ENCODE results near the gene S1PR1.
"Not testable (repeated sequence)": the region's sequence is repeated elsewhere in the genome, so short reads cannot be mapped to it uniquely, and the experiment has no call there.

The S1PR1 gene

GRCh38 chr1:101220906-101221305 lies 15.9 kb upstream of the S1PR1 start:
- no peak for FAIRE-seq

GRCh38 chr1:101221945-101222429 lies 14.8 kb upstream of the S1PR1 start:
- FAIRE-seq = no peak

- no peak for FAIRE-seq
These were observed 9.0 kb upstream of the S1PR1 start for GRCh38 chr1:101227837-101228236.

- FAIRE-seq = no peak
These were observed 8.2 kb upstream of the S1PR1 start for GRCh38 chr1:101228424-101229134.

- not testable (repeated sequence) for FAIRE-seq
These were observed 4.6 kb upstream of the S1PR1 start for GRCh38 chr1:101232182-101232581.

- no peak for FAIRE-seq
These were observed 3.3 kb upstream of the S1PR1 start for GRCh38 chr1:101233495-101233894.

GRCh38 chr1:101235216-101235695 lies 1.6 kb upstream of the S1PR1 start:
- no peak for FAIRE-seq

GRCh38 chr1:101235696-101236515 lies 913 bp upstream of the S1PR1 start:
- no peak for FAIRE-seq

GRCh38 chr1:101237229-101237837 lies 514 bp downstream of the S1PR1 start:
- FAIRE-seq = no peak

- FAIRE-seq = no peak
These were observed 1.3 kb downstream of the S1PR1 start for GRCh38 chr1:101238031-101238628.

- no peak for FAIRE-seq
These were observed 1.9 kb downstream of the S1PR1 start for GRCh38 chr1:101238681-101239094.

GRCh38 chr1:101239095-101240040 lies 2.5 kb downstream of the S1PR1 start:
- no peak for FAIRE-seq

GRCh38 chr1:101240041-101240430 lies 3.2 kb downstream of the S1PR1 start:
- FAIRE-seq = no peak

GRCh38 chr1:101241485-101242225 lies 4.8 kb downstream of the S1PR1 start:
- FAIRE-seq = no peak

GRCh38 chr1:101242324-101243050 lies 5.7 kb downstream of the S1PR1 start:
- no peak for FAIRE-seq

- FAIRE-seq = no peak
These were observed 6.9 kb downstream of the S1PR1 start for GRCh38 chr1:101243751-101244150.

- FAIRE-seq = no peak
These were observed 8.0 kb downstream of the S1PR1 start for GRCh38 chr1:101244842-101245241.

- FAIRE-seq = no peak
These were observed 8.6 kb downstream of the S1PR1 start for GRCh38 chr1:101245246-101245927.

GRCh38 chr1:101247404-101248287 lies 10.8 kb downstream of the S1PR1 start:
- FAIRE-seq = no peak

Data from TTC549 (cell line).